Upper lobe of left lung (tissue), 4 donors: Measurements from ENCODE around the gene LCN12.

Experiments used
- CTCF ChIP-seq, 6 experiments: fragments of 450-650 bp in 4 of 6; fragments of 200-600 bp in 2 of 6; sonication (generic) in 2 of 6; IDR thresholded peaks; one replicate each; pipeline ENCODE4 v1.5.1; 2016 to 2019; ENCODE audit warnings: antibody characterized with exemption in 6 of 6
- POLR2A ChIP-seq, 4 donors: fragments of 450-650 bp; IDR thresholded peaks; one replicate each; pipeline ENCODE4 v1.5.1; 2016 to 2017; ENCODE audit warnings: antibody characterized with exemption in 4 of 4, mild to moderate bottlenecking in 2 of 4

- TF ChIP-seq CTCF (IDR thresholded peaks at IDR 0.05) (no peak), POLR2A (IDR thresholded peaks at IDR 0.05) (no peak)
Measured at GRCh38 chr9:136946228-136947027, 5.6 kb upstream of the LCN12 start.
